Activated B cell treated with CpG ODN at 0.5 μM for 24 hours (primary cell): Measurements from ENCODE around the gene DMRTB1. TPM values are rescaled to one million over a fixed set of nuclear protein-coding genes. Genes with fewer than 3 reads are reported as not detected.

Experiments used
- ATAC-seq: fragments of 200-7000 bp; cut with Tn5 transposase; one replicate; pipeline ENCODE4 v1.10.0; 2021; ENCODE audit warnings: low read depth, mild to moderate bottlenecking, moderate library complexity
- CTCF ChIA-PET: fragments of 350-600 bp; sonication (Branson Sonifier 250); formaldehyde crosslinking; loops from one replicate; lab custom pipeline; 2021; ENCODE audit warnings: antibody characterized with exemption; lab: Charles Lee
- POLR2A ChIA-PET: fragments of 350-600 bp; sonication (Branson Sonifier 250); formaldehyde crosslinking; loops from one replicate; lab custom pipeline; 2021; ENCODE audit warnings: antibody characterized with exemption; lab: Charles Lee
- DNase-seq: peaks from one replicate; pipeline ENCODE4 v3.0.0; 2022
- H3K27ac Mint-ChIP-seq: one replicate; pipeline ENCODE4 v1.8.0; 2020; ENCODE audit warnings: mixed read lengths
- H3K27me3 Mint-ChIP-seq: one replicate; pipeline ENCODE4 v1.8.0; 2021; ENCODE audit warnings: mixed read lengths
- H3K36me3 Mint-ChIP-seq: one replicate; pipeline ENCODE4 v1.8.0; 2021; ENCODE audit warnings: low read depth, mixed read lengths
- H3K4me1 Mint-ChIP-seq: one replicate; pipeline ENCODE4 v1.8.0; 2021; ENCODE audit warnings: mixed read lengths
- H3K4me3 Mint-ChIP-seq: one replicate; pipeline ENCODE4 v1.8.0; 2020; ENCODE audit warnings: mild to moderate bottlenecking, mixed read lengths
- H3K9me3 Mint-ChIP-seq: one replicate; pipeline ENCODE4 v1.8.0; 2020; ENCODE audit warnings: mixed read lengths
- intact Hi-C: fragments of 100-400 bp; cut with micrococcal nuclease; formaldehyde crosslinking; loops from one replicate; pipeline ENCODE4 v1.15.1; 2024
- total RNA-seq: library from RNA; stranded (reverse); gene quantifications from 2 replicates; pipeline ENCODE4 v1.2.3, GENCODE V29; 2022
- TF ChIP-seq, protein P1 (sequence below): fragments of 200-600 bp; IDR thresholded peaks from one replicate; pipeline ENCODE4 v1.8.0; 2022; ENCODE audit warnings: antibody characterized with exemption, mild to moderate bottlenecking

Gene DMRTB1
- total RNA-seq, 1 donor from 2014 or later, result not detected

DNA sequence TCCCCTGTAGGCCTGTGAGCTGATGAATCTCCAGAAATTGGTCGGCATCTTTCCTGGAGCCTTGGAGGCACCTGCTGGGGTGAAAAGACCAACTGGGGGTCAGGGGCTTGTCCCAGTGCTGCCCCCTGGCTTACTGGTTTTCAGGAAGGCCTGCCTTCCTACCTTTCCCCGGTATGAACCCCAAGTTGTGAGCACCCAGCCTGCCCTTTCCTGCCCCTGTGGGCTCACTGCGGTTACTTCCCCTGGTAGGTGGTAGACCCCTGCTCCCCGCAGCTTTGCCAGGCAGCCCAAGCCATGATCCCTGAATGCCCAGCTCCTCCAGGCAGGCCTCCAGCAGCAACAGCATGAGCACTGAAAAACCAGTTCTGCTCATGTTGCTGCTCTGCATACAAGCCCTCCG, 10.2 kb downstream of the DMRTB1 start:
- Mint-ChIP-seq H3K4me3 (no peak overlapping the region), H3K4me1 (no peaks in the 10 kb centered on the region), H3K27ac (no peak overlapping the region)

DNA sequence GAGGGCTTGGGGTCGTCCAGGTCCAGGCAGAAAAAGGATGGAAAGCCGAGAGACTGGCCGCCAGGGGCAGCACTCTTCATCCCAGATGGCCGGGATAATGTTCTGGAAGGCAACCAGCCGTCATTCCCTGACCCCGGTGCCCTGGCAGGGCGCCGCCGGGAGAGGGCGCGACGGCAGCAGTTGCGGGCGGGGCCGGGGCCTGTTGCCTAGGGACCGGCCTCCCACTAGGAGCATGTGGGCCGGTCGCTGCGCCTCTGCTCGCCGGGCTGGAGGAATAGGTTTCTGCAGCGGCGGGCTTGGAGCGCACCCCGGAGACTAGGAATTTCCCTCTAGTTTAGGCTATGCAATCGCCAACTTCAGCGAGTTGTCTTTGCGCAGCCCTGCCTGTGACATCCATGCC, 11.0 kb downstream of the DMRTB1 start:
- intact Hi-C loops, result loop anchor here (5.0 kb wide), 1 partner anchor 193 kb away; no protein-coding TSS in a partner anchor
- TF ChIP-seq, protein P1, sequence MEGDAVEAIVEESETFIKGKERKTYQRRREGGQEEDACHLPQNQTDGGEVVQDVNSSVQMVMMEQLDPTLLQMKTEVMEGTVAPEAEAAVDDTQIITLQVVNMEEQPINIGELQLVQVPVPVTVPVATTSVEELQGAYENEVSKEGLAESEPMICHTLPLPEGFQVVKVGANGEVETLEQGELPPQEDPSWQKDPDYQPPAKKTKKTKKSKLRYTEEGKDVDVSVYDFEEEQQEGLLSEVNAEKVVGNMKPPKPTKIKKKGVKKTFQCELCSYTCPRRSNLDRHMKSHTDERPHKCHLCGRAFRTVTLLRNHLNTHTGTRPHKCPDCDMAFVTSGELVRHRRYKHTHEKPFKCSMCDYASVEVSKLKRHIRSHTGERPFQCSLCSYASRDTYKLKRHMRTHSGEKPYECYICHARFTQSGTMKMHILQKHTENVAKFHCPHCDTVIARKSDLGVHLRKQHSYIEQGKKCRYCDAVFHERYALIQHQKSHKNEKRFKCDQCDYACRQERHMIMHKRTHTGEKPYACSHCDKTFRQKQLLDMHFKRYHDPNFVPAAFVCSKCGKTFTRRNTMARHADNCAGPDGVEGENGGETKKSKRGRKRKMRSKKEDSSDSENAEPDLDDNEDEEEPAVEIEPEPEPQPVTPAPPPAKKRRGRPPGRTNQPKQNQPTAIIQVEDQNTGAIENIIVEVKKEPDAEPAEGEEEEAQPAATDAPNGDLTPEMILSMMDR, result no peak
- Mint-ChIP-seq H3K36me3 (no peaks in the 10 kb centered on the region), H3K4me1 (no peaks in the 10 kb centered on the region), H3K4me3 (no peak overlapping the region), H3K27me3 (no peaks in the 10 kb centered on the region), H3K27ac (no peak overlapping the region), H3K9me3 (no peaks in the 10 kb centered on the region)
- no peak for DNase-seq
- no peak for ATAC-seq
- ChIA-PET CTCF (no interaction called here), POLR2A (no interaction called here)

More for the DNA sequence above, 10.2 kb downstream of the DMRTB1 start:
- H3K27me3 Mint-ChIP-seq, result no peaks in the 10 kb centered on the region
- no peaks in the 10 kb centered on the region for H3K36me3 Mint-ChIP-seq
- no peak for DNase-seq
- H3K9me3 Mint-ChIP-seq, result no peaks in the 10 kb centered on the region
- intact Hi-C loops, result no loop called here
- ChIA-PET CTCF (interaction anchor here (0.6 kb wide), 1 partner anchor 1154 kb away, joined by 3 read pairs; the partner anchor contains the start of gene FAM151A), POLR2A (no interaction called here)
- no peak for ATAC-seq
- TF ChIP-seq, protein P1, result no peak

DNA sequence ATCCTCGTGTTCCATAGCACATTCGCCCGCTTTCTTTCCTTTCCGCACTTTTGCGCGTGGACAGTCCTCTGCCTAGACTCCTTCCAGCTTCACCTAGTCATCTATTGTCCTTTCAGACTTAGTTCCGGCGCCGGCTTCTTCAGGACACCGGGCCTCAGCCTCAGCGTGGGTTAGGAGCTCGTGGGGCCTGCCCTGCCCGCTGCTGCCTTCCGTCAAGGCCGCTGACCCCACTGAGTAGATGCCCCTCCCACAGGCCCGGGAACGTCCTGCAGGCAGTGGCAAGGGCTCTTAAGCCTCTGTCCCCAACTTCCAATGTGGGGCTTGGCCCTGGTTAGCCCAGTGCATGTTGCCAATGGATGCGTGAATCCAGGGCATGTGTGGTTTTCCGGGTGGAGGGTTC, 11.4 kb downstream of the DMRTB1 start:
- no peak overlapping the region for H3K4me3 Mint-ChIP-seq
- H3K9me3 Mint-ChIP-seq, result no peaks in the 10 kb centered on the region
- no peak overlapping the region for H3K27ac Mint-ChIP-seq
- no peaks in the 10 kb centered on the region for H3K36me3 Mint-ChIP-seq
- ChIA-PET POLR2A (no interaction called here), CTCF (no interaction called here)
- no peaks in the 10 kb centered on the region for H3K27me3 Mint-ChIP-seq
- TF ChIP-seq, protein P1, result no peak
- H3K4me1 Mint-ChIP-seq, result no peaks in the 10 kb centered on the region
- DNase-seq (no peak), ATAC-seq (no peak)
- intact Hi-C loops, result loop anchor here (5.0 kb wide), 1 partner anchor 193 kb away; no protein-coding TSS in a partner anchor

DNA sequence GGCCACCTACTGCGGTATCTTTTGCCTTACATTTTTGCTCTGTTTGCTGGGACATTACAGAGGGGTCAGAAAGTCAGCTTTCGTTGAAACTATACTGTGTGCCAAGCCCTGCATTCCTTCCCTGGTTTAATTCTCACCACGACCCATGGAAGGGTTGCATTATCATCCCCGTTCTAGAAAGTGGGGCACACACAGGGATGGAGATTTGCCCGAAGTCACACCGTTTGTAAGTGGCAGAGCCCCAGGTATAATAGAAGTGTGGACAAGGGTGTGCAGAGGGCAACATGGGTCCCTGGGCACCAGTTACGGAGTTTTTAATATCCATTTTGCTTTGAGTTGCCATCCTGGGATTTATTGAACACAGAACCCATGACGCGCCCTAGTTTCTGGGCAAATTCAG, 11.8 kb downstream of the DMRTB1 start:
- intact Hi-C loops, result loop anchor here (5.0 kb wide), 1 partner anchor 194 kb away; no protein-coding TSS in a partner anchor
- Mint-ChIP-seq H3K4me3 (no peak overlapping the region), H3K27ac (no peak overlapping the region), H3K36me3 (no peaks in the 10 kb centered on the region), H3K27me3 (no peaks in the 10 kb centered on the region), H3K4me1 (no peaks in the 10 kb centered on the region), H3K9me3 (no peaks in the 10 kb centered on the region)
- CTCF ChIA-PET, result no interaction called here
- ATAC-seq (no peak), DNase-seq (no peak)
- TF ChIP-seq, protein P1, result no peak
- POLR2A ChIA-PET, result no interaction called here

DNA sequence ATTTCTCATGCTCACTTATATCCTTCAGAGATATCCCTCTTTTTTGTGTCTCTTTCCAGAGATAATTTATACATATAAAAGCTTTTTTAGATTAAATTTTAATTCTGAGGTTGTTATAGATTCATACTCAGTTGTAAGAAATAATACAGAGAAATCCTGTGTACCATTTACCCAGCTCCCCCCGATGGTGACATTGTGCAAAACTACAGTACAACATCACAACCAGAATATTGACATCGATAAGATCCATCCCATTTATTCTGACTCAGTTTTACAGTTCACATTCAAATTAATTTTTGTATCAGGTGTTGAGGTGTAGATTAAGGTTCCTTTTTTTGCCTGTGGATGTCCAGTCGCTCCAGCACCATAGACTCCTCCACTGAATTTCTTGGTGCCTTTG, 14.3 kb downstream of the DMRTB1 start:
- peaks cover 7% of the 10 kb centered on the region for H3K27me3 Mint-ChIP-seq
- POLR2A ChIA-PET, result no interaction called here
- no peak overlapping the region for H3K27ac Mint-ChIP-seq
- ATAC-seq (no peak), DNase-seq (no peak)
- no peaks in the 10 kb centered on the region for H3K36me3 Mint-ChIP-seq
- TF ChIP-seq, protein P1, result no peak
- CTCF ChIA-PET, result no interaction called here
- H3K4me1 Mint-ChIP-seq, result no peaks in the 10 kb centered on the region
- intact Hi-C loops, result loop anchor here (5.0 kb wide), 1 partner anchor 196 kb away; no protein-coding TSS in a partner anchor
- no peaks in the 10 kb centered on the region for H3K9me3 Mint-ChIP-seq
- no peak overlapping the region for H3K4me3 Mint-ChIP-seq
